GM21529 (cell line): ENCODE results near the gene PHF1.

ENCODE experiments used
- ATAC-seq: cut with Tn5 transposase; IDR thresholded peaks from one replicate; pipeline ENCODE4 v1.9.1; 2021; ENCODE audit not compliant: unreplicated experiment

Gene PHF1

DNA sequence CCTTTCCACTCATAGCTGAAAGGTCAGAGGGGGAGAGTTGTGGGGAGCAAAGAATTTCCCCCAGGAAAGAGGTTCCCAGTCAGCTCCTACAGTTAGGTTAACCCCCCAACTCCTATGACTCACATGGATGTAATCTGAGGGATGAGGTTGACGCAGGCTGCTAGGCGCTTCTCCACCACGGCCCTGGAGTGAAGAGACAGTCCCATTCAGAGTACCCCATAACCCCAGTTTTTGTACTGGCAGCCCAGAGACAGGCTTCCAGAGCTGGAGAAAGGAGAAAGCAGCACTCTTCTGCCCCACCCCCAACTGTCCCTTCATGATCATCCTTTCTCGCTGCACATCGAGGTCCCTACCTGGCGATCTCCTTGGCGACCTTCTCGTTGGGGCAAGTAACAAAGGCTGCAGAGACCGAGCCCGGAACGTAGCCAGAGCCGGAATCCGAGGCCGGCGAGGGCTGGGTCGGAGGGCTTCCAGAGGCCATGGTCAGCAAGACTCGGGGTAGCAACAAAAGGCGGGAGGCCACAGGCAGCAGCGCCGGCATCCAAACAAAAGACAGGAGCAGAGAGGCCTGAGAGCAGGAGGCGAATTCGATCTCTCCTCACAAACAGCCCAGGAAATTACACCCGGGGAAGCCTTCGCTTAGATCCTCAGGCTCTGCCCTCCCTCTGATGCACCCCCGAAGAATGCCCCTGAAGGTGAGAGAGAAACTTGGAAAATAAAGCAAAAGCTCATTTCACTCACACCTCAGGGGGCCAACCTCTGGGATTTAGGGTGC is 6.5 kb downstream of the PHF1 start:
- no peak for ATAC-seq

GRCh38 chr6:33417903-33418689 is 7.3 kb downstream of the PHF1 start, which contains the start of gene CUTA:
TSS of gene CUTA (minus strand) at chr6:33418107. CDS start at chr6:33418000, 107 bp downstream.
- peak; percentile 77 for ATAC-seq

DNA sequence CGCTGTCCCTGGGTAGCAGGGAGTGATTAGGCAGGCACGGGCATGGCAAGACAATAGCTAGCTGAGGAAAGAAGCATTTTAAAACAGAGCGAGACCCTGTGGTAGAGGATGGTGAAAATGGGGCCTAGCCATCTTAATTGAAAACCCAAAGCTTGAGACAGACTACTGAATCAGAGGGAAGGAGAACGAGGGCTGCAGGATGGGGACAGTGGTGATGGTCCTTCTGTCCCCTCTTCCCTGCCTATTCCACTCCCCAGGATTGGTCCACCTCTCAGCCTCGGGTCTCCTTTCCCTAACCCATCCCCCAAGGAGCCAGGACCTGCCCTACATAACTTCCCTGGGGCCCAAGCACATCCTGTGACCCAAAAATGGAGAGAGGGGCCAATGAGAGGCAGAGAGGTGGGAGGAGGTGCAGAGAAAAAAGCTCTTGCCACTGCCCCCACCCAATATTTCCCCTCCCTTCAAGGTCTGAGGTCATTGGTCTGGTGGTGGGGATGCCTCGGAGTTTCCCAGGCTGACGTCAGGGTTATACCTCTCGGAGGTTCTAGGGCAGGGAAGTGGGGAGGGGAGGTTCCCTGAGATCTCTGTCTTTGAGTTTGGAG is 8.0 kb downstream of the PHF1 start:
- ATAC-seq = no peak

GRCh38 chr6:33419580-33420490 is 9.0 kb downstream of the PHF1 start, which contains the start of gene SYNGAP1:
TSS of gene SYNGAP1 (plus strand) at chr6:33420065. CDS start at chr6:33420265, 200 bp downstream.
- ATAC-seq = no peak

- no peak for ATAC-seq
Measured at GRCh38 chr6:33420491-33421343, 9.9 kb downstream of the PHF1 start.

DNA sequence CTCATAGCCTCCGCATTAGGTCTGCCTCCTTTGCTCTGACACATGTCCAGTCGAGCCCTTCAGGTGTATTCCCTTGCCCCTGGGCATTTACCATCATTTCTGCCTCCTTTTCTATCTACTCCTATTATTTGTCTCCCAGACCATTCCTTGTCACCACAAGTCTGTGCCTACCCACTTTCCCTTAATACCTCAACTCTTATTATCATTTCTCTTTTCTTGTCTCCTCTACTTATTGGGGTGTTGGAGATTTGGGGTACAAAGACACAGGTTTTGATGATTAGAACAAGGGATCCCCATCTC is 10.5 kb downstream of the PHF1 start:
- no peak for ATAC-seq

DNA sequence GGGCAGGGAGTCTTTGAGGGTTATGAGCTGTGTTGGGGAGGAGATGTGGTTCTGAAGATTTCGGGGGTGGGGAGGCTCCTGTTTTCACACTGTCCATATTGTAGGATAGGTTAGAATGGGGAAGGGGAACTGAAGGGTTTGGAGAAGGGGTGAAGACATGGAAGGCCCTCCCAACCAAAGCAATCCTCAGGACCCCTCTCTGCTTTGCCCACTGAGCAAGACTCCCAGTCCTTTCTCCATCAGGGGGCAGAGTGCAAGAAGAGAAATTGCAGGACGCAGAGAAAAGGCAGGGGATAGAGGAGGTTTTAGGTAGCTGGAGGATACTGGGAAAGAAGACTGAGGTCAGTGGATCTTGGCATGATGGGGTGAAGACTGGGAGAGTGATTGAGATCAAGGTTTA is 13.0 kb downstream of the PHF1 start:
- no peak for ATAC-seq

- ATAC-seq = no peak
Measured at GRCh38 chr6:33424855-33425667, 14.2 kb downstream of the PHF1 start.

GRCh38 chr6:33425668-33426577 is 15.1 kb downstream of the PHF1 start:
- peak; percentile 37 for ATAC-seq

- no peak for ATAC-seq
Measured at GRCh38 chr6:33426590-33427511, 16.0 kb downstream of the PHF1 start.

- ATAC-seq = no peak
Measured at GRCh38 chr6:33427585-33428223, 16.9 kb downstream of the PHF1 start.

DNA sequence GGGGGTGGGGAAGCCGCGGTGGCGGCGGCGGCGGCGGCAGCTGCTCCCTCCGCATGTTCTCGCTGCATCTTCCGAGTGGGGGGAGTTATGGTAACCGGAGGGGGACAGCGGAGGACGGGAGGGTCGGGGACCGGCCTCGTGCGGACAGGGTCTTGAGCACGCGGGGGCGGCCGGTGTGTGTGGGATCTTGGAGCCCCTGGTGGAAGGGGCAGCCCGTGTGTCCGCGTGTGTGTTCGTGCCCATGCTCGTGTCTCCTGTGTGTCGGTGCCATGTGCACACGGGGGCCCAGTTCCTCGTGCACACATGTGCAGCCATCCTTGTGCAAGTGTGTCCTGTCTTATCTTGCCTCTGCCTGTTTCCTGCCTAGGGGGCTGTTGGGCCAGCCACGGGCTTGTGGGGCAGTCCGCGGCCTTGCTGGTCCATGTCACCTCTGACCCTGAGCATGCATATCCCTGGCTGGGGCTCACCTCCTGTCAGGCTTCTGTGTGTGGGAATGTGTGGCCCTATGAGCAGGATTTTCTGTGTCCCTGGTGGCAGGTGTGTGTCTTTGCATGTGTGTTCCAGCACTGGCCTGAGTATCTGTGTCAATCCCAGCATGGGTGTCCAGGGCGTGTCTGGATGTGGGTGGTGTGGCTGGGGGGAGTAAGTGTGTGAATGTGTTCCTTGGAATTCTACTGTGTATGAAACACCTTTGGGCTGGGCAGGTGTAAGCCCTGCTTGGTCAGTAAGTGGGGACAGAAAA is 17.6 kb downstream of the PHF1 start:
- ATAC-seq = no peak

- no peak for ATAC-seq
Measured at GRCh38 chr6:33428966-33429749, 18.3 kb downstream of the PHF1 start.

GRCh38 chr6:33429750-33430052 is 18.9 kb downstream of the PHF1 start:
- no peak for ATAC-seq

DNA sequence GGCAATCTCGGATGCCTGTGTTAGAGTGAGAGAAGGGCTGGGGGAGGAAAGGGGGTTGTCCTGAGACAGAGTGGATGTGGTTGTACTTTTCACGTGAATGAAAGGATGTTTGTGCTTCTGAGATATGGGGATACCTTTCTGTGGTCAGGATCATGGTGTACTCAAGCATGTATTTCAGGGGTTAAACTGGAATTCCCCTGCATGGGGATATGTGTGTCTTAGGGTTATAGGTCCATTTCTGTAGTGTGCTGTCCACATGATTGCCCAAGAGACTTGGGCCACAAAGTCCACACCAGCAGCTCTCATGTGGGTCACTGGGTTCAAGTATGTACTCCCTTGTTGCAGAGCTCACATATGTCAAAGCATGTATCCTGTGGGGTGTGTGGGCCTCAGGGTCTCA is 19.5 kb downstream of the PHF1 start:
- no peak for ATAC-seq
